Duodenal mucosa (tissue), 2 donors: ENCODE measurements around the gene MMP1.

Experiments used
- H3K27ac ChIP-seq: one replicate; pipeline ENCODE4 v1.7.0; 2013; ENCODE audit warnings: low read depth, low read length
- H3K27me3 ChIP-seq, 2 donors: one replicate each; pipeline ENCODE4 v1.7.0; 2013; ENCODE audit warnings: low read length in 2 of 2, control low read depth in 1 of 2; ENCODE audit not compliant: insufficient read depth in 2 of 2, control insufficient read depth in 1 of 2
- H3K36me3 ChIP-seq, 2 donors: one replicate each; pipeline ENCODE4 v1.7.0; 2013; ENCODE audit warnings: low read length in 2 of 2, control low read depth in 1 of 2; ENCODE audit not compliant: insufficient read depth in 2 of 2, control insufficient read depth in 1 of 2
- H3K4me1 ChIP-seq, 2 donors: one replicate each; pipeline ENCODE4 v1.7.0; 2013; ENCODE audit warnings: low read length in 2 of 2, control low read depth in 1 of 2; ENCODE audit not compliant: insufficient read depth in 2 of 2, control insufficient read depth in 1 of 2
- H3K4me3 ChIP-seq, 2 donors: one replicate each; pipeline ENCODE4 v1.7.0; 2013; ENCODE audit warnings: low read length in 2 of 2, low read depth in 1 of 2
- H3K9ac ChIP-seq, 2 donors: one replicate each; pipeline ENCODE4 v1.7.0; 2013; ENCODE audit warnings: low read length in 2 of 2, low read depth in 1 of 2
- H3K9me3 ChIP-seq, 2 donors: one replicate each; pipeline ENCODE4 v1.7.0; 2013; ENCODE audit warnings: low read length in 2 of 2, control low read depth in 1 of 2; ENCODE audit not compliant: control insufficient read depth in 1 of 2

MMP1 gene

GRCh38 chr11:102809971-102810370, 12.0 kb upstream of the MMP1 start:
- Histone ChIP-seq H3K36me3 (no peaks in the 10 kb centered on the region), H3K9ac (no peak overlapping the region), H3K4me3 (no peak overlapping the region)

DNA sequence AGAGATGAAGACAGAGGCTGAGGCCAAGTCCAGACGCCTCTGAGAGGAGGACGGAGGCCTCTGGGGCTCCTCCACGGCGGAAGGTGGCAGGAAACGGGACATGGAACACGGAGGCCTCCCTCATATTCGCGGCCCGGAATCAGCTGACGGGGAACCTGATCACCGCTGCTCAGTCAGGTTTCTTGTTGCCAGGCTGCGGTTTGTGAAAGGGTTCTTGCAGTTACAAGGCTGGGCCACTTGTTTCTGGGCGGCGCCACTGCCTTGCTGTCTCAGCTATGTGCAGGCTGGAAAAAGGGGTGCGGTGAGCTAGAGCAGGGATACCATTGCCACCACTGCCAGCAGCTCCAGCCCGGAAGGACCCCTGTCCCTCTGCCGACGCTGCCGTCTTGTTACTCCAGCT, 10.0 kb upstream of the MMP1 start:
- Histone ChIP-seq H3K36me3 (no peaks in the 10 kb centered on the region), H3K27ac (no peak overlapping the region), H3K4me3 (no peak overlapping the region), H3K9ac (no peak overlapping the region), H3K9me3 (no peaks in the 10 kb centered on the region), H3K4me1 (peaks cover 4 to 9% of the 10 kb centered on the region in 2 donors), H3K27me3 (no peaks in the 10 kb centered on the region)

More at GRCh38 chr11:102809971-102810370, 12.0 kb upstream of the MMP1 start:
- Histone ChIP-seq H3K4me1 (peaks cover 4 to 9% of the 10 kb centered on the region in 2 donors), H3K27me3 (no peaks in the 10 kb centered on the region), H3K9me3 (no peaks in the 10 kb centered on the region), H3K27ac (no peak overlapping the region)

GRCh38 chr11:102806296-102806695, 8.3 kb upstream of the MMP1 start:
- H3K27me3 ChIP-seq, result no peaks in the 10 kb centered on the region

GRCh38 chr11:102802341-102802740, 4.4 kb upstream of the MMP1 start:
- no peaks in the 10 kb centered on the region for H3K9me3 ChIP-seq
- H3K27me3 ChIP-seq, result no peaks in the 10 kb centered on the region
- H3K4me3 ChIP-seq, result no peak overlapping the region
- no peak overlapping the region for H3K9ac ChIP-seq
- peaks cover 7 to 23% of the 10 kb centered on the region in 2 donors for H3K4me1 ChIP-seq
- H3K27ac ChIP-seq, result no peak overlapping the region
- no peaks in the 10 kb centered on the region for H3K36me3 ChIP-seq

More at GRCh38 chr11:102806296-102806695, 8.3 kb upstream of the MMP1 start:
- H3K36me3 ChIP-seq, result no peaks in the 10 kb centered on the region
- no peaks in the 10 kb centered on the region for H3K9me3 ChIP-seq
- no peak overlapping the region for H3K27ac ChIP-seq
- H3K4me3 ChIP-seq, result no peak overlapping the region
- H3K9ac ChIP-seq, result no peak overlapping the region
- peaks cover 0 to 6% of the 10 kb centered on the region in 2 donors for H3K4me1 ChIP-seq

GRCh38 chr11:102800767-102801166, 2.8 kb upstream of the MMP1 start:
- Histone ChIP-seq H3K4me1 (peaks cover 7 to 23% of the 10 kb centered on the region in 2 donors), H3K9me3 (no peaks in the 10 kb centered on the region), H3K9ac (no peak overlapping the region), H3K4me3 (no peak overlapping the region), H3K36me3 (no peaks in the 10 kb centered on the region), H3K27ac (no peak overlapping the region), H3K27me3 (no peaks in the 10 kb centered on the region)

GRCh38 chr11:102799681-102800340, 1.9 kb upstream of the MMP1 start:
- H3K4me3 ChIP-seq, result no peak overlapping the region
- H3K9ac ChIP-seq, result no peak overlapping the region
- peaks cover 7 to 23% of the 10 kb centered on the region in 2 donors for H3K4me1 ChIP-seq
- no peak overlapping the region for H3K27ac ChIP-seq
- H3K27me3 ChIP-seq, result no peaks in the 10 kb centered on the region
- no peaks in the 10 kb centered on the region for H3K36me3 ChIP-seq
- H3K9me3 ChIP-seq, result no peaks in the 10 kb centered on the region

GRCh38 chr11:102794382-102794781, 3.6 kb downstream of the MMP1 start:
- H3K27me3 ChIP-seq, result no peaks in the 10 kb centered on the region
- H3K9ac ChIP-seq, result no peak overlapping the region

DNA sequence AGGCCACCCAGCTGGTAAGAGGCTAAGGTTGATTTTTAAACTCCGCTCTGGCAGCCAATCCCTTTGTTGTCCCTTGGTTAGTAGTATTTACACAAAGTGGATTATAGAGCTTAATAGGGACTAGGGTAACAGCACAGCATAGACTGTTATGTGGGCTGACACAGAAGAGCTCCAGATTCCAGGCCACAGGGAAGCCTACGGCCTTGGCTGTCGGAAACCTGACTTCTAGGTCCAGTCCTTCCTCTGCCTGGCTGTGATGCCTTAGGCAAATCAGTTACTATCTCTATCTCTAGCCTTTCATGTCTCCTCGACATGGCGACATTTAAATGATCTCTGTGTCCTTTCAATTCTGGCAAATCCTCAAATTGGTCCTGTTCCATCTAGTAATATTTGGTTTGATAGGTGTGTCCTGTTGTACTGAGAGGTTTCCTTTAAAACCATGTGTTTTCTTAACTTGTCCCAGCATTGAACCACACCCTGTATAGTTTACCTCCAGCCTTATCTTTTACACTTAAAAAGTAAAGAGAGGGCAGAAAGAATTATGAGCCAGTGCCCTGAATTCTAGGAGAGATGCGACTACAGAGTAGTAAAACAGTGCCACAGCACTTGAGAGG, 4.2 kb downstream of the MMP1 start:
- peaks cover 18 to 21% of the 10 kb centered on the region in 2 donors for H3K4me1 ChIP-seq
- no peak overlapping the region for H3K4me3 ChIP-seq
- no peak overlapping the region for H3K9ac ChIP-seq
- no peaks in the 10 kb centered on the region for H3K36me3 ChIP-seq
- H3K27ac ChIP-seq, result no peak overlapping the region
- H3K9me3 ChIP-seq, result no peaks in the 10 kb centered on the region
- H3K27me3 ChIP-seq, result no peaks in the 10 kb centered on the region

More at GRCh38 chr11:102794382-102794781, 3.6 kb downstream of the MMP1 start:
- Histone ChIP-seq H3K36me3 (no peaks in the 10 kb centered on the region), H3K4me1 (peaks cover 18 to 27% of the 10 kb centered on the region in 2 donors), H3K27ac (no peak overlapping the region), H3K9me3 (no peaks in the 10 kb centered on the region), H3K4me3 (no peak overlapping the region)

DNA sequence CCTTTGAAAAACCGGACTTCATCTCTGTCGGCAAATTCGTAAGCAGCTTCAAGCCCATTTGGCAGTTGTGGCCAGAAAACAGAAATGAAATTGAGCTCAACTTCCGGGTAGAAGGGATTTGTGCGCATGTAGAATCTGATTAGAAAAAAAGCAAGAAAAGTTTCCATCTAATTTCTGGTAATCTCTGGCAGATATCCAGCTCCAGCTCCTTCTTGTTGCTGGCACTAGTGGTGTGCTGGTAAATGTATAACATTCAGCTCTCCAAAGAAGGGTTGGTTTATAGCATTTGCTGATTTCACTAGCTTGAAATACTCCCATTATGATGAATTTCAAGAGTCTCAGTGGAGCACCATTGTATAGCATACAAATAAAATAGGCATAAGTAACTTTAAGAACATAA, 5.4 kb downstream of the MMP1 start:
- Histone ChIP-seq H3K9me3 (no peaks in the 10 kb centered on the region), H3K9ac (no peak overlapping the region), H3K4me3 (no peak overlapping the region), H3K27ac (no peak overlapping the region), H3K4me1 (peaks cover 12 to 14% of the 10 kb centered on the region in 2 donors), H3K36me3 (no peaks in the 10 kb centered on the region), H3K27me3 (no peaks in the 10 kb centered on the region)

DNA sequence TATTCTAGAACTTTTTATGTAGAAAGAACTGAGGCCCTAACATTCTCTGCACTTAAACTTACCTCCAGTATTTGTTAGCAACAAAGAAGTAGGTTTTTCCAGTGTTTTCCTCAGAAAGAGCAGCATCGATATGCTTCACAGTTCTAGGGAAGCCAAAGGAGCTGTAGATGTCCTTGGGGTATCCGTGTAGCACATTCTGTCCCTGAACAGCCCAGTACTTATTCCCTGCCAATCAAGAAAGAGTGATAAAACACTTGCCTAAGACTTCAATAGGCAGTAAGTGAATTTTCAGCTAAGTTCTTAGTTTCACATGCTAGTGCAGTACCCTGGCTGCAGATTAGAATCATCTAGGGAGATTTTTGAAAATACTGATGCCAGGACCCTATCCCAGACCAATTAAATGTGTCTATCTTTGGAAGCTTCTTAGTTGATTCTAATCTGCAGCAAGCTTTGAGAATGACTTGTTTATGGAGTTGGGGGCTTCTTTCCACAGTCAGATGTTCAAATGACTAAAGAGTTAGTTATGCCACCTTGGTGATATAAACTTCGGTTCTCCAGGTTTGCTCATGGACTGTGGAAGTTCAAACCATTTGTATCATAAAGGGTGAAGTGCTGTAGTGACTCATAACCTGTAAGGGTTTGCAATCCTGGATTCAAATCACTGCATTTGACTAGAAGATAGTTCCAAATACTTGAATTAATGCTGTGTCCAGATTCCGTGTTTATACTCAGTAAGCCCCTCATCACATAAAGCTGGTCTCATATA, 6.5 kb downstream of the MMP1 start:
- H3K27me3 ChIP-seq, result no peaks in the 10 kb centered on the region
- no peaks in the 10 kb centered on the region for H3K9me3 ChIP-seq
- H3K27ac ChIP-seq, result no peak overlapping the region
- H3K4me1 ChIP-seq, result peaks cover 11 to 12% of the 10 kb centered on the region in 2 donors
- no peak overlapping the region for H3K4me3 ChIP-seq
- H3K36me3 ChIP-seq, result no peaks in the 10 kb centered on the region
- no peak overlapping the region for H3K9ac ChIP-seq
